Activated CD4-positive, alpha-beta T cell treated with anti-CD3 and anti-CD28 coated beads, Interleukin-2, amount 50 U/mL, for 4 hours (primary cell): ENCODE results near the gene TRIM7.
"Not testable (repeated sequence)": the region's sequence is repeated elsewhere in the genome, so short reads cannot be mapped to it uniquely, and the experiment has no call there.

Experiments
- DNase-seq, 2 experiments: peaks; one replicate each; pipeline ENCODE4 v3.0.0-alpha.2; 2020

Gene TRIM7

GRCh38 chr5:181149355-181149754, 55.6 kb downstream of the TRIM7 start:
- no peak for DNase-seq

GRCh38 chr5:181146927-181147636, 57.9 kb downstream of the TRIM7 start, which contains the start of gene OR2V2:
TSS of gene OR2V2 (plus strand) at chr5:181147586. CDS start at chr5:181154943, 7,357 bp downstream.
- DNase-seq: not testable (repeated sequence)

GRCh38 chr5:181145133-181145532, 59.9 kb downstream of the TRIM7 start:
- DNase-seq: no peak
